Measurements from ENCODE around the gene MPZL3. TPM values are rescaled to one million over a fixed set of nuclear protein-coding genes. Genes with fewer than 3 reads are reported as not detected.
A peak's percentile ranks its signal among the peaks of the same experiment; 100 is the strongest.

The MPZL3 gene
- total and polyA plus RNA-seq, 2 donors from 2014 or later: 1.7 to 10.0 TPM

GRCh38 chr11:118209033-118209432 is 43.1 kb downstream of the MPZL3 start:
- Histone ChIP-seq H3K9me3 (ENCODE audit: control insufficient read depth in 2 of 3, insufficient read depth in 1 of 3, low read length in 3 of 3) (no peaks in the 10 kb centered on the region), H3K27ac (ENCODE audit: low read depth in 2 of 2, low read length in 2 of 2) (no peak overlapping the region), H3K4me1 (ENCODE audit: control insufficient read depth in 2 of 3, insufficient read depth in 2 of 3, low read depth in 1 of 3, low read length in 3 of 3) (peaks cover 0 to 9% (median 0%) of the 10 kb centered on the region in 3 donors), H3K9ac (ENCODE audit: low read length in 3 of 3) (no peak overlapping the region), H3K36me3 (ENCODE audit: control insufficient read depth in 2 of 3, insufficient read depth in 3 of 3, low read length in 3 of 3) (no peaks in the 10 kb centered on the region), H3K27me3 (ENCODE audit: control insufficient read depth, insufficient read depth, low read length) (peaks cover 2% of the 10 kb centered on the region), H3K4me3 (ENCODE audit: low read length in 3 of 3) (no peak overlapping the region)
- FAIRE-seq: no peak
- intact Hi-C loops (cut with DNase I): no loop called here
- DNase-seq: no peak
- TF ChIP-seq, protein P1, sequence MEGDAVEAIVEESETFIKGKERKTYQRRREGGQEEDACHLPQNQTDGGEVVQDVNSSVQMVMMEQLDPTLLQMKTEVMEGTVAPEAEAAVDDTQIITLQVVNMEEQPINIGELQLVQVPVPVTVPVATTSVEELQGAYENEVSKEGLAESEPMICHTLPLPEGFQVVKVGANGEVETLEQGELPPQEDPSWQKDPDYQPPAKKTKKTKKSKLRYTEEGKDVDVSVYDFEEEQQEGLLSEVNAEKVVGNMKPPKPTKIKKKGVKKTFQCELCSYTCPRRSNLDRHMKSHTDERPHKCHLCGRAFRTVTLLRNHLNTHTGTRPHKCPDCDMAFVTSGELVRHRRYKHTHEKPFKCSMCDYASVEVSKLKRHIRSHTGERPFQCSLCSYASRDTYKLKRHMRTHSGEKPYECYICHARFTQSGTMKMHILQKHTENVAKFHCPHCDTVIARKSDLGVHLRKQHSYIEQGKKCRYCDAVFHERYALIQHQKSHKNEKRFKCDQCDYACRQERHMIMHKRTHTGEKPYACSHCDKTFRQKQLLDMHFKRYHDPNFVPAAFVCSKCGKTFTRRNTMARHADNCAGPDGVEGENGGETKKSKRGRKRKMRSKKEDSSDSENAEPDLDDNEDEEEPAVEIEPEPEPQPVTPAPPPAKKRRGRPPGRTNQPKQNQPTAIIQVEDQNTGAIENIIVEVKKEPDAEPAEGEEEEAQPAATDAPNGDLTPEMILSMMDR (IDR thresholded peaks at IDR 0.05; ENCODE audit: borderline replicate concordance, extremely low read depth, insufficient read depth): no peak

GRCh38 chr11:118207079-118207478 is 45.1 kb downstream of the MPZL3 start:
- DNase-seq (no peak), FAIRE-seq (no peak)
- Histone ChIP-seq H3K9ac (ENCODE audit: low read length in 3 of 3) (no peak overlapping the region), H3K27ac (ENCODE audit: low read depth in 2 of 2, low read length in 2 of 2) (no peak overlapping the region), H3K4me3 (ENCODE audit: low read length in 3 of 3) (no peak overlapping the region), H3K27me3 (ENCODE audit: control insufficient read depth, insufficient read depth, low read length) (peaks cover 2% of the 10 kb centered on the region), H3K9me3 (ENCODE audit: control insufficient read depth in 2 of 3, insufficient read depth in 1 of 3, low read length in 3 of 3) (no peaks in the 10 kb centered on the region), H3K36me3 (ENCODE audit: control insufficient read depth in 2 of 3, insufficient read depth in 3 of 3, low read length in 3 of 3) (no peaks in the 10 kb centered on the region), H3K4me1 (ENCODE audit: control insufficient read depth in 2 of 3, insufficient read depth in 2 of 3, low read depth in 1 of 3, low read length in 3 of 3) (peaks cover 0 to 10% (median 9%) of the 10 kb centered on the region in 3 donors)
- TF ChIP-seq, protein P1 (IDR thresholded peaks at IDR 0.05; ENCODE audit: borderline replicate concordance, extremely low read depth, insufficient read depth): no peak
- intact Hi-C loops (cut with DNase I): no loop called here

GRCh38 chr11:118206391-118207031 is 45.7 kb downstream of the MPZL3 start:
- Histone ChIP-seq H3K9me3 (ENCODE audit: control insufficient read depth in 2 of 3, insufficient read depth in 1 of 3, low read length in 3 of 3) (no peaks in the 10 kb centered on the region), H3K27me3 (ENCODE audit: control insufficient read depth, insufficient read depth, low read length) (peaks cover 2% of the 10 kb centered on the region), H3K4me1 (ENCODE audit: control insufficient read depth in 2 of 3, insufficient read depth in 2 of 3, low read depth in 1 of 3, low read length in 3 of 3) (peaks cover 0 to 13% (median 9%) of the 10 kb centered on the region in 3 donors), H3K9ac (ENCODE audit: low read length in 3 of 3) (no peak overlapping the region), H3K4me3 (ENCODE audit: low read length in 3 of 3) (no peak overlapping the region), H3K27ac (ENCODE audit: low read depth in 2 of 2, low read length in 2 of 2) (no peak overlapping the region), H3K36me3 (ENCODE audit: control insufficient read depth in 2 of 3, insufficient read depth in 3 of 3, low read length in 3 of 3) (no peaks in the 10 kb centered on the region)
- intact Hi-C loops (cut with DNase I): no loop called here
- TF ChIP-seq, protein P1 (IDR thresholded peaks at IDR 0.05; ENCODE audit: borderline replicate concordance, extremely low read depth, insufficient read depth): no peak
- no peak for FAIRE-seq
- DNase-seq: peak in 2 of 5 donors; percentile 21 to 73

All from kidney (tissue), 14 donors.